Renal cortex interstitium (tissue), 11 donors: ENCODE measurements around the gene OSM. TPM values are rescaled to one million over a fixed set of nuclear protein-coding genes. Genes with fewer than 3 reads are reported as not detected.

Experiments
- DNase-seq, 11 donors: peaks; one replicate each; pipeline ENCODE4 v3.0.0-alpha.2; 2013; ENCODE audit warnings: low read depth in 9 of 11, low spot score in 4 of 11; ENCODE audit errors: extremely low read depth in 1 of 11
- polyA plus RNA-seq, 3 donors: library from polyadenylated mRNA; unstranded; fragments of 120-200 nt; gene quantifications; one replicate each; pipeline ENCODE4 v1.2.1, GENCODE V29; 2013; ENCODE audit not compliant: insufficient read length in 3 of 3

OSM gene
- polyA plus RNA-seq, 3 donors: 0.10 to 0.45 (median 0.37) TPM

DNA sequence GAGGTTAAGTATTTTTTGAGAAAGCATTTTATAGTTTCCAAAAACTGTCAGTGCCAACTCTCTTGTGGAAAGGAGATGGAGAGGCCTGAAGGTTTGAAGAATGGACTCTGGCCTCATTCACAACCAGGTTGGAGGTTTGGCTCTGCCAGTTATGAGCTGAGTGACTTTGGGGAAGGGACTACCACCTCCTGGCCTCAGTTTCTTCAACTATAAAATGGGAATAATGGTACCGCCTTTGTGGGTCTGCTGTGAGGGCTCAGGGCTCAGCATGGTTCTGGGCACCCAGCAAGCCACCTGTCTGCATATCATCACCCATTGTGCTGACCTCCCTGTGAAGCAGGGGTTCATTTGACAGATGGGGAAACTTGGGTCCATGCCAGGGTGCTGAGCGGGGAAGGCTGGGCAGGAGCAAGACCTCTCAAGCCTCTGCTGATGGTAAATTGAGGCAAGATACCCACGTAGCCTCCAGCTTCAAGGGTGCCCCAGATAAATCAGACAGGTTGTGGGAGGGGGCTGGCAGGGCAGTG lies 16.5 kb downstream of the OSM start:
- DNase-seq: no peak

DNA sequence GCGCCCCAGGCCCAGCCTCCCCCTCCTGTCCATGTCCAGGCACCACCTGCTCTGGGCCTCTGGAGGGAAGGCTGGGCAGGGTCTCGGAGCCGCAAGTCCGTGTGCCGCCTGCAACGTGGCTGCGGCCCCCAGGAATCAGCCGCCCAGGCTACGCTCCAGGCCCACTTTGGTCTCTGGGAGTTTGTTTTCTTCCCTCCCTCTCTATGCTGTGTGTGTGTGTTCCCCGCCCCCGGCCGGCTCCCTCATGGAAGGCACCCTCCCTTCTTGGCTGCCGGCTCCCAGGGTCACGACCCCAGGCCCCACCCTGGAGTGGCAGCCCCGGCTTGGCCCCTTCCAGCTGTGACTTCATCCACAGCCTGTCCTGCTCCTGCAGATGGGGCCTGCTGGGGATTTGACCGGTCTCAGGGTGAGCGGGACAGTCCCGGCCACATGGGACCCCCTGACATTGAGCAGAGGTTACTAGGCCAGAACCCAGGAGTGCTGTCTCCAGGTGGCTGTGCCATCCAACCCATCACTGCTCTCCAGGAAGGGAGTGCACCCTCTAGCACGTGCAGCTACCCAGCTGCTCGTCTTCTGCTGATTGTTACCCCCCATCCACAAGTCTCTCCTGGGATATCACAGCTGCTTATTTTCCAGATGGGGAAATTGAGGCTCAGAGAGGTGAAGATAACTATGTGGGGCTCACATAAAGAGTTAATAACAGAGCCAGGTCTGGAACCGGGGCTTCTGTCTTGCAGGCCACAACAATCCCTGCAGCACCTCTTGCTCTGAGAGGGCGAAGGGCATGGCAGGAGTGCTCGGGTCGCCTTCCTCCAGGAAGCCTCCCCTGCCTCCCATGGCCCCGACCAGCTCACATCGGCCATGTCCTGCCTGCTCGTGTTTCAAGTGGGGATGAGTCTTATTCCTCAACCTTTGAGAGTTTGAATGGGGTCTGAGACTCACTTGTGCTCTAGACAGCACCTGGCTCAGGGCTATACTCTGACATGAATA lies 17.3 kb downstream of the OSM start:
- DNase-seq: no peak

DNA sequence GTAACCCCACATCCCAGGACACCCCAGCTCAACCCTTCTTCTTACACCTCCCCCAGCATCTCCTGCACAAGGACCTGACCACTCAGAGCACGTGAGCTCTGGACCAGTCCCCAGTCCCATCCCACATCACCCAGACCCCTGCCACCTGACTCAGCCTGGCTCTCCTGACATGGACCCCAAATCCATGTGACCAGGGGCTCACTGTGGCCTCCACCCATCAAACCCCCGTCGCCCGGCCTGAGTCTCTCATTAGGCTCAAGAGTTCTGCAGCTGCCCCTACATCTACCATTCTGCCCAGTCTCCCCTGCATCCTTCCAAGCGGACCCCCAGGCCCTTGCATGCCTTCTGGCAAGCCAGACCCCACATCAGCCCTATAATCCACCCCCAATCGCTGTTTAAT lies 18.2 kb downstream of the OSM start:
- no peak for DNase-seq

DNA sequence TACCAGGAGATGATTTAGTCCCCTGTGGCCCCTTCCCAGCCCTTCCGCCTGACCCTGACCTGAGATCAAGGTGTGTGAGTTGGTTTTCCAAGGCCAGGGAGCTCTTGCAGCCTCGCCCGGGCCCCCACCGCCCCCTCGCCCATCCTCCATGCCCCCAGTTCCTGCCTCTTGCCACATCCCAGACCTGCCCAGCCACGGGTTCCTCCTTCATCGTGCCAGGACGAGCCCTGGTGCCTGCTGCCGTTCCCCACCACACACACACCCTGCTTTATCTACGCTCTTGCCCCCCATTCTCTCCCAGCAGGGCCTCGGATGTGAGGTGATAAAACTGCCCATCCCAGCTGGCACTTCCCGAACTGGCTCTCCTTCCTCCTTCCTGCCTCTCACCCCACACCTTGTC lies 18.7 kb downstream of the OSM start:
- DNase-seq: no peak

DNA sequence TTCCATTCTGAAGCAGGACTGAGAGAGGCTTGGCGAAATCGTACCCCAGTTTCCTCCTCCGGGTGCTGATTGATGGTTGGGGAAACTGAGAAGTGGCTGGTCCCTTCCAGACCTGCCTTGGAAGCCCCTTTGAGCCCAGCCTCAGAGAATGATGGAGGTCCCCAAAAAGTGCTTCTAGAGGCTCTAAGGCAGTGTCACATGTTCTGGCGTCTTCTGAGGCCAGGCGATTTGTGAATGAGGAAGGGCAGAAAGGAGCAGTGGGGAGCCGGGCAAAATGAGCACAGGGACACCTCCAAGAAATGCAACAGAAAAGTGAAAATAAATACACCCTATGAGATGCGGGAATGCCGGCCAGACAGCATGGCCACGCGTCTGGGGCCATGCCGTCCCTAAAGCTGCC lies 19.1 kb downstream of the OSM start:
- no peak for DNase-seq

DNA sequence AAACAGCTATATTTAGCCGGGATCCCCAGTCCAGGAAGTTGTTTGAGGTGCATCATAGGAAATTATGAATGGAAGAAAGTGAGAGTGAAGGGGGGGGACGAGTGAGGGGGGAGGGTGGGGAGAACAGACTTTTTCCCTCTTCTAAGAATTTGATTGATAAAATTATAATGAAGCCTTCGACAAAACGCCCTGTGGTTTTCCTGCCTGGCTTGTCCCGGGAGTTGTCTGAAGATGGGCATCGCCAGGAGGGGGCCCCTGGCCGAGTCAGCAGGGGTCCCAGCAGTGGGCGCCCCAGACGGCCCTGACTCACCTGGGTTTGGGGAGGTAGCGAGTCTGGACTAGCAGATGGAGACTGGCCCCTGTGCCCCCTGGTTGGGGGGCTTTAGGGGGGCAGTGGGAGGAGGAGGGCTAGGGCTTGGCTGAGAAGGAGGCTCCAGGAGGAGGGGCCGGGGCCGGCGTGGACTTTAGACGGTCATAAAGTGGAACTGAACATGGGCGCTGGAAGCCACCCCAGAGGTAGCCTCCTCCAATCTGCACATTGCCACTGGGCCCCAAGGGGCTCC lies 19.8 kb downstream of the OSM start:
- no peak for DNase-seq

DNA sequence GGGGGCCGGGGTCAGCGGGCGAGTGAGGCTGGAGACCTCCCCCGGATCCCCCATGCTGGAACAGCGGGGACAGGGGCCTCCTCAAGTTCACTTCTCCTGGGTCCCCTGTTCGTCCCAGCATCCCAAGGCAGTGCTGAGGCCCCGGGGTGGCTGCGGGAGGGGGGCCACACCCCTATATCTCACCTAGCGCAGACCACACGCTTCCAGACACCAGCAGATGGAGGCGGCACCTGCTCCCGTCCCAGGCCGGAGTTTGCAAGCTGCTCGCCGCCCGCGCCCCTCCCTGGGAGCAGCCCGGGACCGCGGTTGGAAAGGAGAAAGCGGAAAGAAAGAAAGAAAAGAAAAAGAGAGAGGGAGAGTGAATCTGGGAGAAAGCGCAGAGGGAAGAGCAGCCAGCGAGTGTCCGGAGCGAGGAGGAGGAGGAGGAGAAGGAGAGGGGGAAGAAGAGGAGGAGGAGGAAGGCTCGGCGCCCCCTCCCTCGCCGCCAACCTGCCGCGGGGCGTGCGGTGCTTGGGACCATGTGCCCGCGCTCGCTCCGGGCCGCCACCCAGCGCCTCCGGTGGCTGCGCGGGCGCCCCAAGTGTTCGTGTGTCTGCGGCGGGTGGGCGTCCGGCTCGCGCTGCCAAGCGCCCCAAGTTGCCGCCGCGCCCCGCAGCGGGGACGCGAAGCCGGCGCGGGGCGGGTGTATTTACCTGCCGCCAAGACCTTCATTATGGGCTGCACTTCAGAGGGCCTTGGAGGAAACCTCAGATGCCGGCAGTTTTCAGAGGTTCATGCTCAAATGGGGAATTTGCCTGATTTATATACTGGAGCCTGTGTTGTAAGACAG lies 20.5 kb downstream of the OSM start, which contains the start of gene LIF:
TSS of gene LIF (minus strand) at position 775 of the 829 bp plus-strand sequence. CDS start at position 711, 64 bp downstream.
- DNase-seq: no peak

DNA sequence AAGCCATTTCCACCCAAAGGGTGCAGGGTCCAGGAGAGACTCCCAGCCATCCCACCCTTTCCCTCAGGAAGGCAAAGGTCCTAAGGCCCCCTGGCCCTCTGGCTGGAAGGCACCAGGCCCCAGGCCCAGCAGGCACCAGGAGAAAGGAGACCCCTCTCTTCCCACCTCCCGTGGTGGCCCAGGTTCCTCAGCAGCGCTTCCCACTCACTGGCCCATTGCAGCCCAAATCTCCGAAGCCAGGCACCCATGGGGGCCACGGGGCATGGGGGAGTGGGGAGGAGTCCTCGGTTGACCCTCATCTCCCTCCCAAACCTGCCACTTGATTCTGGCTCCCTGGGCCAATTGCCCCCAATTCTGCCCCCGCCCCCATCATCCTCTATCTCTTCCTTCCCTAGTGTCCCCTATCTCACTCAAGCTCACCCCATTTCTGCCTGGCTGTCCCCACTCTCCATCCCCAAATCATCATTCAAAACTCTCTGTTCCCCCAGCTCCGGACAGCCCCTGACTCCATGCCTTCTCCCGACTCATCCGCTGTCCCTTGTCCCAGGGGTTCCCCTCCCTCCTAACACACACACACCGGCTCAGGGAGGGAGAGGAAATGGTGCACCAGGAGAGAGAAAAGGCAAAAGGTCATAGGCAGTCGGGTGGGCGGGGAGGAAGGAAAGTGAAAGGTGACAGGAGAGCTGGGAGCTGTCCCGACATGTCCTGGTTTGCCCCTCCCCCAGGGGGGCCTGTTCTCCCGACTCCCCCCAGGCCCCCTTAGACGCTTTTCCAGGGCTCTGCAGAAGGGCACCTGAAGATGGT lies 21.3 kb downstream of the OSM start:
- no peak for DNase-seq

DNA sequence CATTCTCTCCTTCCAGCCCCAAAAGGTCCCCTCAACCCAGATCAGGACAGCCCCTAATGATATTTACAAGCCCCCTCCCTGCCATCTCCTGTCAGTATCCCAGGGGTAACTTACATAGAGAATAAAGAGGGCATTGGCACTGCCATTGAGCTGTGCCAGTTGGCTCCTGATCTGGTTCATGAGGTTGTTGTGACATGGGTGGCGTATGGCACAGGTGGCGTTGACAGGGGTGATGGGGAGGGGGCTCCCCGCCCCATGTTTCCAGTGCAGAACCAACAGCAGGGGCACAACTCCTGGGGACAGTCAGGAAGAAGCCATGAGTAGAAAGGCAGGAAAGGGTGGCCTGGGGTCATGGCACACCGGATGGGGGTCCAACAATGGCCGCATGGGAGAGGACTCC lies 22.0 kb downstream of the OSM start:
- no peak for DNase-seq

DNA sequence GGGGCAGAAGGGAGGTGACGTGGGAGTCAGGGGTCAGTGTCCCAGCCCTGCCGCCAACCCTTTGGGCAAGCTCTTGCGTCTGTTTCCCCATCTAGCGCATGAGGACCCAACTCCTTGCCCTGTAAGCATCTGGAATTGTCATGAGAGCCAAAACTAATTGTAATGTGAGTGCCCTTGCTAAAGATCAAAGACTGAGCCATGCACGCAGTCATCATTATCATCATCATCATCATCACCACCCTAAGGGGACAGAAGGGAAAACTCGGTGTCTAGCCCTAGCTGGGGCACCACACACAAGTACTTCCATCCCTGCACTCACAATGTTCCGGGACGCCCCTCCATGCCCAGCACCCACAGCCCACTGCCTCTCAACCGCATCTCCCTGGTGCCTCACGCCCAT lies 22.6 kb downstream of the OSM start:
- no peak for DNase-seq

DNA sequence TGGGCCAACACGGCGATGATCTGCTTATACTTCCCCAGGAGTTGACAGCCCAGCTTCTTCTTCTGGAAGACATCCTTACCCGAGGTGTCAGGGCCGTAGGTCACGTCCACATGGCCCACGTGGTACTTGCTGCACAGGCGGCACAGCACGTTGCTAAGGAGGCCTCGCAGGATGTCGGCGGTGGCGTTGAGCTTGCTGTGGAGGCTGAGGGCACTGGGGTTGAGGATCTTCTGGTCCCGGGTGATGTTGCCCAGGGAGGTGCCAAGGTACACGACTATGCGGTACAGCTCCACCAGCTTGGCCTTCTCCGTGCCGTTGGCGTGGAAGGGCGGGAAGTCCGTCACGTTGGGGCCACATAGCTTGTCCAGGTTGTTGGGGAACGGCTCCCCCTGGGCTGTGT lies 23.0 kb downstream of the OSM start:
- DNase-seq: no peak

DNA sequence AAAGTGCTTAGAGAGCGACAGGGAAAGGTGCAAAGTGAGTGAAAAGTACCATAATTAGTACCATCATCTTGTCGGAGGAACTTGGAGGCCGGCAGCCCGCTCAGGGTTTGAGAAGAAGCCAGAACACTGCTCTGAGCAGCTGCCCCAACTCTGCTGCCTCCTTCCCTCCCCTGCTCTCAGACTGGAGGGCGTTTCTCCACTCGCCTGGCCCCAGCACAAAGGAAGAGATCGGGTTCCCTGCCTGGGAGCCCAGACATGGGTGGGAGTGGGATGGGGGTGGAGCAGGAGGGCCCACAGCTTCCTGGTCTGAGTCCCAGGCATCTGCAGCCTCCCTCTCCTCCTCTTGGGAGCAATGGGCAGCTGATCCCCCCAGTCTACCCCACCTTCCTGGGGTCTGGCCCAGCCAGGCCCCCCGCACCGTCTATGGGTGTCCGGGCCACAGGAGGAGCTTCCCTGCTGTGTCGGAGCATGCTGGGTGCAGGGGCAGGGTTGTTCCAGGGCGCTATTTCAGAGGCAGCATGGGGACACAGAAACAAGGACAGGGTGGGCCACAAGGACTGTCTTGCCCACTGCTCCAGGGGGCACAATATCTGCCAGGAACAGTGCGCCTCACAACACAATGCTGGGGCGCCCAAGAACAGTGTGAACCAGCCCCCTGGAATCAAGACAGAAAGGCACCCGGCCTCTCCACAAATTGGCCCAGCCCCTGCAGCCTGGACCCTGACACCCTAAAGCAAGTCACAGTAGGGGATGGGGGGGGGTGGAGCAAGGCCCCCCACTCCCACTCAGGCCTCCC lies 24.9 kb downstream of the OSM start:
- DNase-seq: no peak

DNA sequence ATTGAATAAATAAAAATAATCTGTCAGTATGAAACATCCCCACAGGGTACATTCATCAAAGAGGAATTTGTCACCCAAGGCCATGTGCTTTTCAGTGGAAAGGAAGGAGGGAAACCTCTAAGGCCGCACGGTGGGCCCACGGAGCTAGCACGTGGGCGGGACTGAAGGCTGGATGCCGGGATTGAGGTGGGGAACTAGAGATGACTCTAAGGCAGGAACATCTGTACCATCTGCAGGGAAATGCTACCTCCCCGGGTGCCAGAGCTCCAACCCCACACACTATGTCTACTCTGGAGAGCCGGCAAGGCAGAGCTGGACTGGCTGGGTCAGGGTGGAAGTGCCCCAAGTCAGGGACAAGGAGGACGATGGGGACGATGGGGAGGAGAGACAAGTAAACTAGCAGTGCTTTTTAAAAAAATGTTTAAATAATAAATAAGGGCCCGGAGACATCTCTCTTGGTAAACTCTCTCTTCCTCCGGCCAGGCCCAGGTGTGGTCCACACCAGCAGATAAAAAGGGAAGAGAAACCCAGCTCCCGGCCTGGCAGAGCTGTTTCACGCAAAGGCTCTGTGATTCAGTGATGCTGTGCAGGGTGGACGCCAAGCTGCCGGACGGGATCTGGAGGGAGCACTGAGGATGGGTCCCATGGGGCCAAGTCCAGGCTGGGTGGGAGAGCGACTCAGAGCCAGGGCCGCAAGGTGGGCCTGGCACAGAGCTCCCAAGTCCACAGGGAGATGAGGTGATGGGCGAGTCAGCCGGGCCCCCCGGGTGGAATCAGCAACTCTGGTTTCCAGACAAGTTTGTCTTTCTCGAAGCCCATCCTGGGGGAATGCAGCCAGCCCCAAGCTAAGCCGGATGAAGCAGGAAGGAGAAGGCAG lies 25.9 kb downstream of the OSM start:
- DNase-seq: no peak

DNA sequence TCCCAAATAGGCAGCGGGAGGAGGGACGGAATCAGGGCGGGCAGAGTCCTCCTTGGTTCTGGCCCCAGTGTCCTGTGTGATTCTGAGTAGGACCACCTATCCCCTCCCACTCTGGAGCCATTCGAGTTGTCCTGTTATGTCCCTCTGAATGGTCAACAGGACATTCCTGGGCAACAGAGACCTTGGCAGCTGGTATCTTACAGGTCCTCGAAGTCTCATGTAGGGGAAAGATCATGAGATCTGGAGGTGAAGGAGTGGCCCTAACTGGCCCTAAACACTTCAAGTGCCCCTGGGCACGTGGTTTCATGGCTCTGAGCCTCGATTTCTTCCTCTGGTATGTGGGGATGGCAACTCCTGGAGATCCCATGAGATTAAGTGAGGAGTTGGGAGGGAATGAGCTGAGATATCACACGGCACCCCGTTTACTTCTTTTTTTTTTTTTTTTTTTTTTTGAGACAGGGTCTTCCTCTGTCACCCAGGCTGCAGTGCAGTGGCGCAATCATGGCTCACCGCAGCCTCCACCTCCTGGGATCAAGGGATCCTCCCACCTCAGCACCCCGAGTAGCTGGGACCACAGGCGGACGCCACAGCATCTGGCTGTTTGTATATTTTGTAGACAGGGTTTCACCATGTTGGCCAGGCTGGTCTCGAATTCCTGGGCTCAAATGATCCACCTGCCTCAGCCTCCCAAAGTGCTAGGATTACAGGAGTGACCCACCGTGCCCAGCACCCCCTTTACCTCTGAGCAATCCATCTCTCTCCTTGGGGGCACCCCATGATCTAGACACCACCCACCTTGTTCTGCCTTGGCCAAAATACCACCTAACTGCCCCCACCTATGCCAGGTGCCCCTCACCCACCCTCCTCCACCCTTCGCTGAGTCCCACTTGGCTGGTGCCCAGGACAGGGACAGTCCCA lies 26.9 kb downstream of the OSM start:
- DNase-seq: no peak

DNA sequence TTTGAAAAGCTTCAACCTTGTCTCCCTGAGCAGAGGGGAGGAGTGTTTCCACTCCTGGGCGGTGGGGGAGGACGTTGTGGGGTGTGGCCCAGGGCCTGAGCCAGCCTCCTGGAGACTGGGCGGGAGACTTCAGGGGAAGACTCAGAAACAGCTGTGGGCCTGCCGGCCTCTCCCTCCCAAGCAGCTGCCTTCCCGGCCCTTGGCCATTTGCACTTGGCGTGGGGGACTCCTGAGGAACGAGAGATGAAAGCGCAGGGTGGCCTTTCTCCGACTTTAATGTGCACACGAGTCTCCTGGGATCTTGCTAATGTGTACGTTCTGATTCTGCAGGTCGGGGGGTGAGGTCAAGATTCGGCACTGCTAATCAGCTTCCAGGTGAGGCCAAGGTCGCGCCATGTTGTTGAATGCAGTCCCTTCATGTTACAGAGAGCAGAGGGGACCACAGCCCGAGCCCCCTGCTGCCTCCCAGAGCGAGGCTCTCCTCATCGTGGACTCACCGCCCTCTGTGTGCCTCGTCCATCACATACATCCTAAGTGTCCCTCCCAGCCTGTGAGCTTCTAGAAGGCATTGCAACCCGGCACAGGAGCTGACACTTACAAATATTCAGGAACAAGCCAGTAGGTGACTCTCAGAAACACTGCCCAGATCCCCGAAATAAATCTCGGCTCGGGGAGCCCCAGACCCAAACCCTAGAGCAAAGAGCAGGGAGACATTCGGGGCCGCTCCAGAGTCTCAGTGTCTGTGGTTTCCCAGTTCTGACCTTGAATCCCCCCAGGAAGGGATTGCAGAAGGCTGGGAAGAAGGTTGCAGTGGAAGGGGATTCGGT lies 27.8 kb downstream of the OSM start:
- peak in 3 of 11 donors; percentile 60 to 75 (median 63) for DNase-seq
